Measurements from ENCODE around the gene GAS1.
A peak's percentile ranks its signal among the peaks of the same experiment; 100 is the strongest.

The GAS1 gene

DNA sequence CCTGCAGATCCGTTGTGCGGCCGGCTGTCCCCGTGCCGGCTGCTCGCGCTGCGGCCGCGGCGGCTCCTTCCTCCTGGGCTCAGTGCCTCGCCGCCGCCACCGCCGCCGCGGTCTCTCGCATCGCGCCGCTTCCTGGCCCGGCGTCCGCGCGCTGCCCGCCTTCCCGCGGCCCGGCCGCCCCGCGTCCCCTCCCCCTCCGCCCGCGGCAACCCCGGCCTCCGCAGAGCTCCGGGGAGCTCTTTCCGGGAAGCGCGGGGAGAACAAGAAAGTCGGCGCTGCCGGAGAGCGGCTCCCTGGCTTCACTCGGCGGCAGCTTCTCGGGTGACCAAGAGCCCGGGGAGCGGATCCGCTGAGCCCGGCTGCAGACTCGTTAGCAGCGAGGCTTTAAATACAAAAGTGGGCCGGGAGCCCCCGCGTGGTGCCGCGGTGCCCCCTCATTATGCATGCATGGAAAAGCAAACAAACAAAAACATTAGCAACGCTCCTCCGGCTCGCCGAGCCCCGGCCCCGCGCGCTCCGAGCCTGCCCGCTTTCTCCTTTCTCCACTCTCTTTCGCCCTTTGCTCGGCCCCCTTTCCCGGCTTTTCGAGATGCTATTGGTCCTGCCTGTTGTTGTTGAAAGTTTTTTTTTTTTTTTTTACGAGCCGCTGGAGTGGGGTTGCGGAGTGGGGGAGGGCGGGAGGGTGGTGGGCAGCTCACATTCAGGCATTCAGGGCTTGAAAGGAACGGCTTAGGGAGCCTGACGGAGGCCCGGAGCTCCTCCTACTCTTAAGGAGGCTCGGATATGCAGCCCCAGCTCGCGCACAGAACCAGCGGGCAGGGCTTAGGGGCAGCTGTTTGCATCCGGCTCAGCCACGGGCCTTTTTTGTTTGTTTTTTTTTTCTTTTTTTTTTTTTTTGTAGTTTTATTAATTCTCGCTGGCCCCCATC, at the start of gene GAS1:
TSS of gene GAS1 (minus strand) at position 361 of the 928 bp plus-strand sequence. CDS start 727 bp downstream, outside the sequence.
- H3K9ac ChIP-seq (ENCODE audit: low read length), result peak within 1 kb of the TSS; percentile 69
- H3K36me3 ChIP-seq (ENCODE audit: control insufficient read depth, insufficient read depth, low read length), result no peaks in the 10 kb centered on the region
- H3K27me3 ChIP-seq (ENCODE audit: control insufficient read depth, insufficient read depth, low read length), result no peaks in the 10 kb centered on the region

DNA sequence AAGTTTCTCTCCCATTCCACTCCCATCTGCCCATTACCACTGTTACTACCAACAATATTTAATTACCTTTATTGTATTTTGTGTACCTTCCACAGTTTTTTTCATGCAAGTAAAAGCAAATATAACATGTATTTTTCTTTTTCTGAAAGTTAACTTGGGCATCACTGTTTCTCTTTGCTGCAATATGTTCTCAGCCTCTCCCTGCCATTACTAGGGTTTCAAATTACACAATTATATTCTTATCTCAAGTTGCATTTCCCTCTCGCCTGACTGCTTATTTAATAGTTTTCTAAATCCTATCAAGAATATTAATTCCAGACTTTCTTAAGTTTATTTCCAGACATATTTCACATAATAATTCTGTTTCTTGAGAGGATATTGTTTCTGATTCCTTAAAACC, 46.9 kb upstream of the GAS1 start:
- Histone ChIP-seq H3K9ac (ENCODE audit: low read length) (no peak overlapping the region), H3K27me3 (ENCODE audit: control insufficient read depth, insufficient read depth, low read length) (no peaks in the 10 kb centered on the region), H3K27ac (ENCODE audit: low read depth, low read length) (no peak overlapping the region), H3K4me1 (ENCODE audit: control insufficient read depth, insufficient read depth, low read length) (no peaks in the 10 kb centered on the region), H3K36me3 (ENCODE audit: control insufficient read depth, insufficient read depth, low read length) (no peaks in the 10 kb centered on the region), H3K4me3 (ENCODE audit: low read length) (no peak overlapping the region)

More for the DNA sequence above, at the start of gene GAS1:
- H3K4me3 ChIP-seq (ENCODE audit: low read length), result peak within 1 kb of the TSS; percentile 91
- H3K27ac ChIP-seq (ENCODE audit: low read depth, low read length), result peak within 1 kb of the TSS; percentile 98
- H3K4me1 ChIP-seq (ENCODE audit: control insufficient read depth, insufficient read depth, low read length), result peaks cover 3% of the 10 kb centered on the region

- no peak overlapping the region for H3K9ac ChIP-seq (ENCODE audit: low read length)
- H3K4me1 ChIP-seq (ENCODE audit: control insufficient read depth, insufficient read depth, low read length), result no peaks in the 10 kb centered on the region
- H3K4me3 ChIP-seq (ENCODE audit: low read length), result no peak overlapping the region
- no peak overlapping the region for H3K27ac ChIP-seq (ENCODE audit: low read depth, low read length)
- H3K36me3 ChIP-seq (ENCODE audit: control insufficient read depth, insufficient read depth, low read length), result no peaks in the 10 kb centered on the region
- H3K27me3 ChIP-seq (ENCODE audit: control insufficient read depth, insufficient read depth, low read length), result no peaks in the 10 kb centered on the region
These were observed 46.5 kb upstream of the GAS1 start for GRCh38 chr9:86993830-86994229.

DNA sequence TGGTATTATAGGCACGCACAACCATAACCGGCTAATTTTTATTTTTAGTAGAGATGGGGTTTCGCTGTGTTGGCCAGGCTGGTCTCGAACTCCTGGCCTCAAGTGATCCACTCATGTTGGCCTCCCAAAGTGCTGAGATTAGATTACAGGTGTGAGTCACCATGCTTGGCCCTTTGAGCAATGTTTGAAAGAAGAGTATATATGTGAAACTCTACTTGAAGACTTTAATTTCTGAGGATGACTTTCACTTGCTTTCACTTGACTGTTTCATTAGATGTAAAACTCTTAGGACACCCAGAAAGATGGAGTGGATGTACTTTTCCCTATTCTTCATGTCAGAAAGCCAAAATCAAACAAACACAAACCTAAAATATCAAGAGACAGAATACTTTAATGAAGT, 43.8 kb upstream of the GAS1 start:
- H3K4me1 ChIP-seq (ENCODE audit: control insufficient read depth, insufficient read depth, low read length), result no peaks in the 10 kb centered on the region

GRCh38 chr9:86990290-86990689, 43.0 kb upstream of the GAS1 start:
- Histone ChIP-seq H3K4me3 (ENCODE audit: low read length) (no peak overlapping the region), H3K36me3 (ENCODE audit: control insufficient read depth, insufficient read depth, low read length) (no peaks in the 10 kb centered on the region), H3K27me3 (ENCODE audit: control insufficient read depth, insufficient read depth, low read length) (no peaks in the 10 kb centered on the region), H3K4me1 (ENCODE audit: control insufficient read depth, insufficient read depth, low read length) (no peaks in the 10 kb centered on the region), H3K27ac (ENCODE audit: low read depth, low read length) (no peak overlapping the region), H3K9ac (ENCODE audit: low read length) (no peak overlapping the region)

More for the DNA sequence above, 43.8 kb upstream of the GAS1 start:
- Histone ChIP-seq H3K36me3 (ENCODE audit: control insufficient read depth, insufficient read depth, low read length) (no peaks in the 10 kb centered on the region), H3K9ac (ENCODE audit: low read length) (no peak overlapping the region), H3K27ac (ENCODE audit: low read depth, low read length) (no peak overlapping the region), H3K27me3 (ENCODE audit: control insufficient read depth, insufficient read depth, low read length) (no peaks in the 10 kb centered on the region), H3K4me3 (ENCODE audit: low read length) (no peak overlapping the region)

- H3K27me3 ChIP-seq (ENCODE audit: control insufficient read depth, insufficient read depth, low read length), result no peaks in the 10 kb centered on the region
- H3K4me3 ChIP-seq (ENCODE audit: low read length), result no peak overlapping the region
- no peaks in the 10 kb centered on the region for H3K36me3 ChIP-seq (ENCODE audit: control insufficient read depth, insufficient read depth, low read length)
- H3K9ac ChIP-seq (ENCODE audit: low read length), result no peak overlapping the region
- no peak overlapping the region for H3K27ac ChIP-seq (ENCODE audit: low read depth, low read length)
- H3K4me1 ChIP-seq (ENCODE audit: control insufficient read depth, insufficient read depth, low read length), result no peaks in the 10 kb centered on the region
These were observed 40.6 kb upstream of the GAS1 start for GRCh38 chr9:86987900-86988299.

DNA sequence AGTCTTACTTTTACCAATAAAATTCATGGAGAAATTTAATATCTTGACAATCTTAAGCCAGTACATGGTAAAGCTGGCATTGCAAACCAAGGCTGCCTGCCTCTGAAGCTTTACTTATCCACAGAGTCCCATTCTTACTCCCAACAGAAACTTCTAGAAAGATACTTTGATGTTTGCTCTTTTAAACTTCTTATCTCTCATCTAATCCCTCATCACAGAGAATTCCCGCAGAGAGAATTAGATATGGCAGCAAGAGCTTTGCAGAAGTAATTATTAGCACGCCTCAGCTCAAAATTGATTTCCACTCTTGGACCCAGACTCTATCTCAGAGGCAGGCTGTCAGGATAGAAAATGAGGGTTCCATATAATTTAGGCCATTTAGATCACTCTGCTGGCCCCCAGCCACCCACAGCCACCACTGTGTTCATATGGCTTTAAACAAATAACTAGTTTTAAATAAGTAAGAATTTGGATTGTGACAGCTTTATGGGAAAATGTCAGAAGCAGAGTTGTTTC, 37.9 kb upstream of the GAS1 start:
- no peaks in the 10 kb centered on the region for H3K4me1 ChIP-seq (ENCODE audit: control insufficient read depth, insufficient read depth, low read length)
- no peak overlapping the region for H3K9ac ChIP-seq (ENCODE audit: low read length)
- H3K4me3 ChIP-seq (ENCODE audit: low read length), result no peak overlapping the region
- H3K27me3 ChIP-seq (ENCODE audit: control insufficient read depth, insufficient read depth, low read length), result no peaks in the 10 kb centered on the region
- H3K36me3 ChIP-seq (ENCODE audit: control insufficient read depth, insufficient read depth, low read length), result no peaks in the 10 kb centered on the region
- no peak overlapping the region for H3K27ac ChIP-seq (ENCODE audit: low read depth, low read length)

GRCh38 chr9:86983620-86984259, 36.4 kb upstream of the GAS1 start:
- Histone ChIP-seq H3K27ac (ENCODE audit: low read depth, low read length) (no peak overlapping the region), H3K36me3 (ENCODE audit: control insufficient read depth, insufficient read depth, low read length) (no peaks in the 10 kb centered on the region), H3K9ac (ENCODE audit: low read length) (no peak overlapping the region), H3K4me1 (ENCODE audit: control insufficient read depth, insufficient read depth, low read length) (no peaks in the 10 kb centered on the region), H3K4me3 (ENCODE audit: low read length) (no peak overlapping the region), H3K27me3 (ENCODE audit: control insufficient read depth, insufficient read depth, low read length) (no peaks in the 10 kb centered on the region)

- no peaks in the 10 kb centered on the region for H3K36me3 ChIP-seq (ENCODE audit: control insufficient read depth, insufficient read depth, low read length)
- H3K4me3 ChIP-seq (ENCODE audit: low read length), result no peak overlapping the region
- H3K9ac ChIP-seq (ENCODE audit: low read length), result no peak overlapping the region
- no peaks in the 10 kb centered on the region for H3K27me3 ChIP-seq (ENCODE audit: control insufficient read depth, insufficient read depth, low read length)
- H3K4me1 ChIP-seq (ENCODE audit: control insufficient read depth, insufficient read depth, low read length), result no peaks in the 10 kb centered on the region
- no peak overlapping the region for H3K27ac ChIP-seq (ENCODE audit: low read depth, low read length)
These were observed 35.9 kb upstream of the GAS1 start for GRCh38 chr9:86983249-86983619.

DNA sequence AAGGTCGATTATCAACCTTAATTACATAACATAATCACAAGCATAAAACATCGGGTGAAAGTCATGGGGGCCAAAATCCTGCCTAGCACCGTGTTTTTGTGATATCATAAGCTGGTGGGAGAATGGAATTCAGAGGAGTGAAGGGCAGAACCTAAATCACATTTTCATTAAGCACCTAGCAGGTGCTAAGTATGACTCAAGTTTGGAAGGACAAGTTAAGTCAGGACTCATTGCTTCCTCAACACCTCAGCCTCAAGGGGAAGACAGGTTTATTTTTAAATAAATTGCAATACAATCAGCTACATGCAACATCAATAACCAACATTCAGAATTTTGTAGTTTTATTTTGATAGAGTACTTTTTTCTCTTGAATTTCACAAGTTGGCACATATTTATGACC, 33.5 kb upstream of the GAS1 start:
- Histone ChIP-seq H3K4me1 (ENCODE audit: control insufficient read depth, insufficient read depth, low read length) (no peaks in the 10 kb centered on the region), H3K27ac (ENCODE audit: low read depth, low read length) (no peak overlapping the region), H3K9ac (ENCODE audit: low read length) (no peak overlapping the region), H3K27me3 (ENCODE audit: control insufficient read depth, insufficient read depth, low read length) (no peaks in the 10 kb centered on the region), H3K36me3 (ENCODE audit: control insufficient read depth, insufficient read depth, low read length) (no peaks in the 10 kb centered on the region), H3K4me3 (ENCODE audit: low read length) (no peak overlapping the region)

DNA sequence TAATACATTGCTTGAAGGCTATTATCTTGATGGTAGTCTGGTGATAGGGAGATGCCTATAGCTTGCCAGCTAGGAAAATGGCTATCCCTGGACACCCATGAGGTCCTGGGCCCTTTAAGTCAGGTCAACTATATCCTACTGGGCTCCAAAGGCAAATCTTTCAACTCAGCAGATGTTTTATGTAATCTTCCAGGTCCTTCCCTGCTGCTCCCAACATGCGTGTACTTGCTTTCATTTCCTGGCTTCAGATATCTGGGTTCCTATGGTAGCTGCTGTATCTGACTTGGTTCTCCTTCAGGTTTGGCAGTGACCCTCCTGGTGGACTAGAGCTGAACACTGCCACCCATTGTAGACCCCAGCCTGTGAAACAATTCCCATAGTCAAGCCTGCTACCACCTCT, 32.4 kb upstream of the GAS1 start:
- Histone ChIP-seq H3K4me3 (ENCODE audit: low read length) (no peak overlapping the region), H3K9ac (ENCODE audit: low read length) (no peak overlapping the region), H3K27me3 (ENCODE audit: control insufficient read depth, insufficient read depth, low read length) (no peaks in the 10 kb centered on the region), H3K36me3 (ENCODE audit: control insufficient read depth, insufficient read depth, low read length) (no peaks in the 10 kb centered on the region), H3K27ac (ENCODE audit: low read depth, low read length) (no peak overlapping the region), H3K4me1 (ENCODE audit: control insufficient read depth, insufficient read depth, low read length) (no peaks in the 10 kb centered on the region)

DNA sequence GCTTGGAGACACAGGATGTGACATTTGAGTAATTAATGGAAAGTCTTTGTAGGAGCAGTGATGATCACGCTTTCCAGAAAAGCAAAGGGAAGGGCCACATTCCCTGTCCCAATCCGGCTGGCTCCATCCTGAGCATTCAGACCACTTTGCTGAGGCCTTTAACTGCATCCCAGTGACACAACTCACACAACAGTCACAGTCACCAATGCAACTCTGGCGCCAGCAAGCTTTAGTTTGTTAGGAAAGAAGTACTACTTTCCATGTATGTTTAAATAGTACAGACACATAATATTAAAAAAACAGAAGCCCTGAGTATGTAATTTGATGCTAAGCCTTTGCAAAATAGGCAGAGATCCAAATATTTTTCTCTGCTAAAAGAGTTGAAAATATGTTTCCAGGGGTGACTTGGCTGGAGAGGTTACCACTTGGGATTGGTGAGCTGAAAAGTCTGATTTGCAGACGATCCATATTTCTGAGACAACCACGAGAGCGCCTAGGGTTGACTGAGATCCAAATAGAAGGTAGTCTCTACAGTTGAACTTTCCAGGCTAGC, 31.7 kb upstream of the GAS1 start:
- Histone ChIP-seq H3K27ac (ENCODE audit: low read depth, low read length) (no peak overlapping the region), H3K36me3 (ENCODE audit: control insufficient read depth, insufficient read depth, low read length) (no peaks in the 10 kb centered on the region), H3K9ac (ENCODE audit: low read length) (no peak overlapping the region), H3K4me1 (ENCODE audit: control insufficient read depth, insufficient read depth, low read length) (no peaks in the 10 kb centered on the region), H3K27me3 (ENCODE audit: control insufficient read depth, insufficient read depth, low read length) (no peaks in the 10 kb centered on the region), H3K4me3 (ENCODE audit: low read length) (no peak overlapping the region)

Data from rectal smooth muscle tissue (tissue), 1 donor.